SH-SY5Y (cell line): ENCODE results near the gene BCORL1.

Source experiments
- GATA2 ChIP-seq: IDR thresholded peaks from 2 replicates; pipeline ENCODE4 v1.6.1; 2011; ENCODE audit warnings: mild to moderate bottlenecking, low read depth, low read length
- GATA3 ChIP-seq: IDR thresholded peaks from 2 replicates; pipeline ENCODE4 v1.6.1; 2011; ENCODE audit warnings: low read depth, mild to moderate bottlenecking, low read length, moderate library complexity

Gene BCORL1

DNA sequence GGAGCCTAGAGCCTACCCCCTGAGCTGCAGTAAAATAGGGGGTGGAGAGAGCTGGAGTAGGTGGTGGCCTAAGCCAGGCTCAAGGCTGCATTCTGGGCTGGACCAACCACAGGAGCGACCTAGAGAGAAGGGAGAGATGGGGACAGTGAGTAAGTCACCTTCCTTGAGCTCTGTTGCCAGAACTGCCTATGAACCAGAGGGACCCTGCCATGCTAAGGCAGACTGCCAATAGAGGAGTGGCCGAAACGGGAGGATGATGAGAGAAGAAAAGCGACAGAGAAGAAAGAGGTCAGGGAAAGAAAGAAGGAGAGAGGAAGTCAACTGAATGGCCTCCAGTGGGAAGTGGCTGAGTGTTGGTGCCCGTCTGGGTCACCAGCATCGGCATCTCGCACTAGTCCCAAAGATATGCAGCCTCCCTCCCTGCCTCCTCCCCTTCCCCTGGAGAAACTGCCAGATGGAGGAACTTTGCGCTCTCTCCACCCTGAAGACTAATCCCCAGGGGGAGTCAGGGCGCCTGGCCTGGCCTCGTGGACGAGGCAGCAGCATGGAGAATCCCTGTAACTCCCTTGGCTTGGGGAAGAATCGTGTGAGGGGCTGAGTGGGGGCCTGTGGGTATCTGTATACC lies 99.1 kb downstream of the BCORL1 start:
- no peak for TF ChIP-seq GATA3
- no peak for TF ChIP-seq GATA2

DNA sequence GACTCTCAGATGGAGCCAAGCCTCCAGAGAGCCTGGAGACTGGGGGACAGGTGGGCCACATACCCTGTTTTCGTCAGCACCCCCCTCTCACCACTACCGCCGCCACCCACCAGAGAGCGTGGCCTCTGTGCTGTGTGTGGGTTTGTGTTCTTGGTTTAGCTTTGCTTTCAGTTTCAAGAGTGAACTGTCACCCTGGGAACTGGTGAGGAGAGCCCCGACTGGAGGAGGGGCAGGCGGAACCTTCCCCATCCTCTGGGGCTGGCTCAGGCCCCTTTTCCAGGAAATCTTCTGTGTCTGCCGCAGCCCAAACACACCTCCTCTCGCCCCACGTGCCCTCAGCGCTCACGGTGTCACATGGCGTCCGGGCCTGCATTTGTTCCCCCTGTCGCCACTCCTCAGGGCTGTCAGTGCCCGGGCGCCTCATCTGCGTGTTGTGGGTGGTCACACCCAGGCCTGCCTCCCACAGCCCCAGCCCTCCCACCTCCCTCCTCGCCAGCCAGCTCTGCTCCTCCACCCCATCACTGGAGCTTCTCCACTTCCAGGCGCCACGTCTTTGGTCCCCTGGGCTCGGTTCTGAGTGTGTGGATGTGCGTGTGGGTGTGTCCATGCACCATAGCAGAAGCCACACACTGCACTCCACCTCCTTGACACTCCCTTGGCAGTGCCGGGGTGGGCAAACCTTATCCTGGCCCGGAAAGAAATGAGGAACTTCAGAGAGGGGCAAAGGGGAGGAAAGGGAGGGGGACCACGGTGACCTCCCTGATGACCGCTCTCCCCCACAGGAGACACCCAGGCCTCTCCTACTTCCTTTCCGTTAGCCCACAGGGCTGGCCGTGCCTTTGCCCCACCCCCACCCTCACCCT lies 100.0 kb downstream of the BCORL1 start:
- TF ChIP-seq GATA2 = no peak
- TF ChIP-seq GATA3 = no peak

DNA sequence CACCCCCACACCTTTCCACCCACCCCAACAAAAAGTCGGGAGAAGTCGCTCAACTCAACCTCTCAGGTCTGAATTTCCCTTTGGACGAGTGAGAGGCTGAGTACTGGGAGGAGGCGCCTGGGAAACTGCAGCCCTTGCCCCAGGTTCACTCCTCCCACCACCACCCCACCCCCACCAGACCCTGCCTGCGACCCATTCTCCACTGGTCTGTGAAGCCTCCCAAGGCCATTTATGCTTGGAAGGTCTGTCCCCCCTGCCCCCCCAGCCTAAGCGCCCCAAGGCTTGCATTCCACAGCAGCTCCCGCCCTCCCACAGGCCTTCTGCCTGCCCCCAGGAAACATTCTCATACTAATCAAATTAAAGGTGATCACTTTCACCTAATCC lies 100.7 kb downstream of the BCORL1 start:
- TF ChIP-seq GATA3 (no peak), GATA2 (no peak)

DNA sequence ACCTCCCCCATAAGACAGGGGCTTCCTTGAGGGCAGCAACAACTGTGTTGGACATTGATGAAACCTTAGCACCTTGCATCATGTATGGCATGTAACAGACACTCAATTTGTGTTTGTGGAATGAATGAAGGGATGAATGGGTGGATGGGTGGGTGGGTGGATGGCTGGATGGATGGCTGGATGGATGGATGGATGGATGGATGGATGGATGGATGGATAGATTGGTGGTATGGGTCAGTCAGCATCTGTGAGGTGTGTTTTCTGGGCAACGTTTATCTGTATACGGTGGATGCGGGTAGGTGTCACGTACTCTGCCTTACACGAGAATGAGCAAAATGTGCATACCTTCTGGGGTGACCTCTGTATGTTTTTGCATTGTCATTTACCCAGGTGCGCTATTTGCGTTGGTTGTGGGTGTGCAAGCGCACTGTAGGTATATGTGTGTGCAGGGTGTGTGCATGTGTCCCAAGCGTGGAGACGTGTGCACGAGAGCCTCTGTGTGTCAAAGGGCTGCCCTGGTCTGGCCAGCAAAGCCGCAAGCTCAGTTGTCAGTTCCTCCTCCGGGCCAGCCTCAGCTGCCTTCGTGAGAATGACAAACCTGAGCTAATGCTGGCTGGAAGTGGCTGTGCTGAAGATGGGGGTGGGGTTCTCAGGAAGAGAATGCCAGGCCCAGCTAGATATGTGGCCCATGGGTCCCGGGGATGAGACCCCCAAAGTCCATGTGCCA lies 101.4 kb downstream of the BCORL1 start:
- TF ChIP-seq GATA3 (no peak), GATA2 (no peak)

DNA sequence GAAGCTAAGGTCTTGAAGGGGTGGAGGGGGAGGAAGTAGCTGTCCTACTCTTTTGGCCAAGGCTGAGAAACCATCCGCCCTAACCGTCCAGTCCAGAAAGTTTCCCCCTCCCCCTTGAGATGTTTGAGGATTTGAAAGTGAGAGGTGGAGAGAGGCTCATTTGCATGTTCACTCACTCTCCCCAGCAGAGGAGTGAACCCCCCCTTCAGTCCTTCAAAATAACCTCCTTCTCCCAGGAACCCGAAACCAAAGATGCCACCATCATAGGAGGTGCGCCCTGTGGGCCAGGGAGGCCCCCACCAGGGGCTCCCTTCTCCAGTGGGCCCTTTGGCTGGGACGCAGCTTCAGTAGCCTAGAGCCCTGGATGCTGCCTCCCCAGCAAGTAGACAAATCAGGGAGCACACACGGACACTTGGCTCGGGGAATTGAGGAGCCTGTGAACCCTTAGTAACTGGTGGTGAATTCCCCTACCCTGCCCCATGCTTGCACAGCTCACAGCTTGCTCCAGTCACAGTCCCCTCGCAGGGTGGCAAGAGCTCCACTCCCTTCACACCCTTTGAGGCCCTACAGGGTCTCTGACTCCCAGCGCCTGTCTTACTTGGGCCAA lies 102.3 kb downstream of the BCORL1 start:
- TF ChIP-seq GATA3 = no peak
- TF ChIP-seq GATA2 = no peak

DNA sequence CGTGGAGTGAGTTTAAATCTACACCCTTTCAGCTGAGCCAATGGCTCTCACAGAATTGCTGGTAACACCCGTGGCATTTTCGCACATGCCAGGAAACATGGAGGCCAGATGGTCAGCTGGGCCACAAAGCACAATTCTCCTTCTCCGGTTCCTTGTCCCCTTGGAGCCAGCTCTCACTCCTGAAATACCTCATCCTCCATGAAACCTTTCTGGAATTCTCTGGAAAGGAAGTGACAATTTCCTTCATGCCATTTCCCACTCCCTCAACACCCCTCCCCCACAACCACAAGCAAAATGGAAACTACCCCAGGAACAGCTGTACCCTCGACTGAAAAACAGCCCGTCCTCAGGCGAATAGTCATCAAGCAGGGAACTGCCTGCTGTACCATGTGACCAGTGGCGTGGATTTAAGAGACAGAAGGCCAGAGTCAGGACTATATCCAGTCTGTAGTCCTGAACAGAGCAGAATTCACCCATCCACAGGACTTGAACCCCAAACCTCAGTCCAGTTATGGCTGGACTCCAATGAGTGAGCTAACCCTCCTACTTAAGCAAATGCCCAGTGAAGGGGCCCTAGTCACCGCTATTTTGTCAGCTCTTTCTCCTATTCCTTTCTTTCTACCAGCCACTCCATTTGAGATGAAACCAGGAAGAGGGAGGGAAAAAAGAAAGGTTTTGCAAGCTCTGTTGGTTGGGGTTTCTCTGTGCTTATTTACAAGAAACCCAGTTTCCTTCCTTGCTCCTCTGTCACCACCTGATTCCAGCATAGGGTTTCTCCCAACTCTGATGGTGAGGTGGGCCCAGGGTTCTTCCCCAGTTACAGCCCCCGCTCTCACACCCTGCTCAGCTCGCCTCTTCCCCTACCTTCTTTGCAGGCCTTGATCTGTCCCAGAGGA lies 103.4 kb downstream of the BCORL1 start:
- TF ChIP-seq GATA2 (no peak), GATA3 (no peak)

DNA sequence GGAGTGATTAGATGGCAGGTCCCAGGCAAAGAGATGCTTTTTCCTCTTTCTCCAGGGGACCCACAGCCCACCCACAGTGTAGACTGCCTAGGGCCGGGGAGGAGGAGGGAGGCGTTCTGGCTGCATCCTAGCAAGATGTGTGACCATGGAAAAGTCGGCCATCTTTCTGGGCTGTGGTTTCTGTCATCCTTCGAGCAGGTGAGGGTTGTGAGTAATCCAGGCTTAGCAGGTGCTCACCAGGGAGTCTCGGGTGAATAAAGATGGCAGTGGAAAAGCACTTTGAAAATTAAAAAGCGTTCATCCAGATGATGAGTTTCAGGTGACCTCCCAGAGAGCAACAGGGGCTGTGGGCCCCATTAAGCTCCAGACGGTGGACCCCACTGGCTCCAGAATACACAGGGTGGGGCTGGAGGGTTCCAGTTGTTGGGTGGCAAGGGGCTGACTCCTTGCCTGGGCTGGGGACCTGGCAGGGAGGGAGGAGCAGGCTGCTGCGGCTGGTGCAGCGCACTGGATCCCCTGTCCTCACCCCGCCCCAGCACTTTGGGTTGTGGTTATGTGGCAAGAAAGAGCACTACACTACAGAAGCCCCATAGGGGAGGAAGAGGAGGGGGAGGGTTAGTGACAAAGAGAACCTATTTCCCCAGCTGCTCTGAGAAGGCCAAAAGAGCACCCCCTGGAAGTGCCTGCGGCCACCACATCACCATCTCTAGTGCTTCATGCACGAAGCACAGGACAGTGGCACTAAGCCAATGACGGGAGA lies 104.2 kb downstream of the BCORL1 start:
- TF ChIP-seq GATA2 (no peak), GATA3 (no peak)

DNA sequence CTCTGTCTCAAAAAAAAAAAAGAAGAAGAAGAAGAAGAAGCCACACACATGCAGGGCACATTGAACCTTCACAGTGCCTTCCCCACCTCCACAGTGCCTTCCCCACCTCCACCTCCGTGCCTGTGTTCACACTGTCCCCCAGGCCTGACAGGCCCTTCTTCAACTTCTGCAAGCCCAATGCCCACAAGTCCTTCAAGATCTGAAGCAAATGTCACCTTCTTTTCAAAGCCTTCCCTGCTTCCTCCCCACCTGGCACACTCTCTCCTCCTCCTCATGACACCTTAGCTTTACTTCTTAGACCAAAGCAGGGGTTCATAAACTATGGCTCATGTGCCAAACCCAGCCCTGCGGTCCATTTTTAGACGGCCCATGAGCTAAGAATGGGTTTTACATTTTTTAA lies 107.9 kb downstream of the BCORL1 start:
- TF ChIP-seq GATA2 (no peak), GATA3 (no peak)

DNA sequence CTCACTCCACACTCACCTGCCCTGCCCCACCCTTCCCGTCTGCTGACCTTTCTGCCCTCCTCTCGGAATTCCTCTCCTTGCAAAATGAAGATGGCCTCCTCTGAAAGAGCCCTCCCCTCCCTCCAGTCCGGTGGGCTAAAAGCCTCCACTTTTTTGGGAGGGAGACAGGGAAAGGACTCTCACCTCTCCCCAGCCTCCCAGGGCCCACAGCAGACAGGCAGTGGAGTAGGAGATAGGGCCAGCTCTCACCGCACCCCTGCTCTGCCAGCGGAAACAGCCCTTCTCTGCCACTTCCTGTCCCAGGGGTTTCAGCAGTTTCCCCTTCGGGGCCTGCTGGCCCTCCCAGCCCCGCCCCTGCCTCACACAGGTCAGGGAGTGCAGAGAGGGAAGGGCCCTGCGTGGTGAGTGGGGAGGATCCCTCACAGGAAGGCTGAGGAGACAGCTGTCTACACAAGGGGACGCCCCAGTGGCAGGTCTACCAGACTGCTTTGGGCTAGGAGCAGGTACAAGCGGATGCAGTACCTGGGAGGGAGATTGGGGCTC lies 109.6 kb downstream of the BCORL1 start:
- TF ChIP-seq GATA3 (no peak), GATA2 (no peak)

DNA sequence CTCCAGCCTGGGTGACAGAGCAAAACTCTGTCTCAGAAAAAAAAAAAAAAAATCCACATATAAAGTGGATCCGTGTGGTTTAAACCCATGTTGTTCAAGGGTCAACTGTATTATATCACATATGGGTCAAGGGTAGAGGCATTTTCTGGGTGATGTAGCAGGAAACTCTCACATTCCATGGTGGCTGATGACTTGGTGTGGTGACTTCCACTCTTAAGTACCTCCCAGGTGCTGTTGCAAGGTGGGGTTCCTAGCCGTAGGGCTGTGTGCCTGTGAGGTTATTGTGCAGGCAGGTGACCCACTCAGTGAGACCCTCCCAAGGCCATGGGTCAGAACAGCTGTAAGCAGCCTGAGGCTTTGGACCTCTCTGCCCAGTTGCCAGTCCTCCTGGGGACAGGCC lies 110.8 kb downstream of the BCORL1 start:
- no peak for TF ChIP-seq GATA2

DNA sequence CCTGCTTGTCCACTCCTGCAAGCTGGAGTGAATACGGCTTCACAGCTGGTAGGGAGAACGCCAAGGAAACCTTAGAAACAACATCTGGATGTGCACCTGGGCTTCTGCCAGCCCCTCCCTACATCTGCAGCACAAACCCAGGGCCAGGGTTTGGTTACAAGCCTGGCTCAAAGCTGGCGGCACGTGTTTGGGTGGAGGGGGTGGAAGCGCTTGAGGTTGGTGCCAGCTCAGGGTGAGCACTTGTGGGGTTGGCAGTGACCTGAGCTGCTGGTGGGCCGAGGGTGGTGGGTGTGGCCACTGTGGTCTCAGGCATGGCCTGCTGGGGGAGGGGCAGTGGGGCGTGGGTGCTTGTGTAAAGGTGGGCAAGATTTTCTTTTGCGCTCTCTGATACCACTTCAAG lies 112.3 kb downstream of the BCORL1 start:
- TF ChIP-seq GATA3 = no peak
- TF ChIP-seq GATA2 = no peak

DNA sequence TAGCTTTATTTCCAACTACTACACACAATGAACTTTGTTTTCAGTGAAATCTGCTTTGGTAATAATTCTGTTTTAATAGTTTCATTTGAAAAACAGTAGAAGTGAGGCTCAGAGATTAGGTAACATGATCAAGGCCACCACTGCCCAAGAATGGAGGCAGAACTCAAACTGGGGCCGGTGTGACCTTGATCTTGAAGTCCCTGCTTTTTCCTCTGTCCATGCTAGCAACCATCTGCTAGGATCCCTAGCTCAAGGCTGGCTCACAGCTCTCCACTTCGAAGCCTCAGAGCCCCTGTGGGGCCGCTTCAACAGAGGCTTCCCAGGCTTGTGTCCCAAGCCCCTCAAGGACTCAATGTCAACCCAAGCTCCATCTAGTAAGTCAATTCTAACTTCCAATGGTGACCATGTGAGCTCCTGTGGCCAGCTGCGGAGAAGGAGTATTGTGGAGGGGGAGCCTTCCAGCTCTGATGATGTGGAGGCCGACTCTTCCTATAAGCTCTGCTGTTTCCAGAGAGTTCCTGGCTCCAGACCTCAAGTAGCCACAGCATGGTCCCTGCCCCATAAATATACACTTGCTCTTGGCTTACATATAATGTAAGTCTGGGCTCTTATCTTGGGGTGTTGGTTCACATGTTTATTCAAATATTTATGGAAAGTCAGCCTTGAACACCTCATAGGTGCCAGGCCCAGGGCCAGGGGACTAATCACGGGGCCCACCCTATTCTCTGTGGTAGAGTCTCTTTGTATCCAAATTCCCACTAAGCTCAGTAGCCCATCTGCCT lies 113.0 kb downstream of the BCORL1 start:
- TF ChIP-seq GATA2 = no peak
- no peak for TF ChIP-seq GATA3
